NCI-H526 treated with DMSO at 0.1 percent for 48 hours (cell line): ENCODE results near the gene HDAC4.

Experiments
- DNase-seq: peaks from one replicate; lab custom pipeline; 2025; lab: John Stamatoyannopoulos, UW

The HDAC4 gene

DNA sequence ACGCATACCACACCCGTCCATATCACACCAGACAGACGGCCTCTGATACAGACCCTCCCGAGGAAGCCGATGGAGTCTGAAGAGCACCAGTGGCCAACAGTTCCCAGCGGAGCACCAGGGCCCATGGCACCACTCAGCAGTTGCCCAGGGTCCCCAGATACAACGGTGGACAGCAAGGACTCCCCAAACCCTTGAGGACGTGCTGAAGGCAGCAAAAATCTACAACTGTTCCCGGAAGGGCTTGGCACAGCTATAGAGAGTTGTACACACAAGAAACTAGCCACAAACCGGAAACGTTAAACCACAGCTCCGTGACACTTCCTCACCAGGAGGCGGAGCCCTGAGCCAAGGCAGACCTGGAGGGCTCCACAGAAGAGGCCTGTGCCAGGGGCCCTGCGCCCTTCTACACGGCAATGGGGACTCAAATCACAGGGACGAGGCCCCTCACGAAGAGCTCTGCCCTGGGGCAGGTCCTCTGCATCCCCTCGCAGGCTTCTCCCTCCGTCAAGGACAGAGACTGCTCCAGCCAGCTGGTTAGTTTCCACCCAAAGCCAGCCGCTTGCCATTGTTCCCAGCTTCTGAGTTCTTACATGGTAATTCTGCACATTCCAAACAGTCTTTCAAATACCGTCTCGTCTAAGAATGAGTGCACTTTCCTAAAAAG lies 133.4 kb downstream of the HDAC4 start:
- no peak for DNase-seq

DNA sequence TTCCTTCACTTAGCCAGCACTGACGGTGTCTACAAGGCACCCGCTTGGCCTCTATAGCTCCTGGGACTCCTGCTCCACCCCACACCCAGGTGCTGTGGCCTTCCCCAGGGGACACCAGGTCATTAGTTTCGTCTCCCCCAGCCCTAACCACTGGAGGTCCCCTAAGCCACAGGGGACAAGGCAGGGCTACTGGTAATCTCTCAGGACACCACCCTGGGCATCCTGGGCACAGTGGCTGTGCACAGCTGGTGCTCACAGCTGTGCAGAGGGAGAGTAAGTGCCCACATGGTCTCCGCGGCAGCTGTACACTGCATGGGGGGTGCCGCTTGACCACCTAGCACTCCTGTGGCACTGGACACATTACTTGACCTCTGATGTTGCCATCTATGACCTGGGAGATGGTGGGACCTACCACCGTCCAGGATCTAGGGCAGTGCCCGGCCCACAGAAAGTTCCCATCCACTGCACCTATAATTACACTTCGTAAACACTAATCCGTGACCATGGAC lies 134.0 kb downstream of the HDAC4 start:
- DNase-seq, result no peak

DNA sequence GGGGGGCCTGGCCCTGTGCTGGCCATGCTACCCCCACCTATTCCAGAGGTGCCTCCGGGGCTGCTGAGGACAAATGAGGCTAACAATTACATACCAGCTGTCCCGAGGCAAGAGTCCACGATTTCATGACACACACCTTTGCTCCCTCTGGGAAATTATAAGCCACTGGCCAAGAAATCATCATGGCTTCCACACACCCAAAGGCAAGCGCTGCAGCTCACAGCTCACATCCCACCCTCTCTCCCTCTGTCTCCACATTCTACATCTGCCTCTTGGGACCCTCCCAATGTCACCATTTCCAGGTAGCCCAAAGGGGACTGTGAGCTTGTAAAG lies 134.4 kb downstream of the HDAC4 start:
- DNase-seq, result no peak

DNA sequence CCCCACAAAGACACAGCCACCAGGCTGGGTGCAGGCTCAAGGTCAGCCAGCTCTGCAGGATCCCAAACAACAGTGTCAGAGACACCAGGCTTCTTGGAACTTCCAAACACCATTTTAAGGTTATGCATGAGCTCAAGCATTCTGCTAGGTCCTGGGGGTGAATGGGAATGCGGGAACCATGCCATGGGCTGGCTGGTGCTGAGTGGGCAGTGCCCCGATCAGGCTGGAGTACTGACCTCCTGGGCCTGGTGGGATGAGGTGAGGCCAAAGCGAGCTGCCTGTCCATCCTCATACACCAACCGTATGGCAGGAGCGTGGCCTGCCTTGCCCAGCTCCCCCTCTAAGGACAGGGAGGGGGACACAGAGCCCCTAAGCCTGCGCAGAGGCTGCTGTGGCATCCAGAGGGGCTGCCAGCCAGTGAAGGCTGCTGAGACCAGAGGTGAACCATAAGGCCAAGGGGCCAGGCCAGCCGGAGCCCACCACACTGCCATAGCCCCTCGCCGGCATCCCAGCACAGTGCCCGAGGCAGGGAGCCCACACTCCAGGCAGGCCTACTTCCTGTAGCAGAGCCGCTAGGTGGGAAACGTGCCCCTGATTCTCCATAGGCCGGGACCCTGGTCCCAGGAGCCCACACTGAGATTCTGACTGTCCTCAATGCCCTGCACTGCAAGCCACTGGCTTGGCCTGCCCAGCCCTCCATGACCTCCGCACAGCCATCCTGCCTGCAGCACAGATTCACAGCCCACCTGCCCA lies 135.0 kb downstream of the HDAC4 start:
- no peak for DNase-seq

DNA sequence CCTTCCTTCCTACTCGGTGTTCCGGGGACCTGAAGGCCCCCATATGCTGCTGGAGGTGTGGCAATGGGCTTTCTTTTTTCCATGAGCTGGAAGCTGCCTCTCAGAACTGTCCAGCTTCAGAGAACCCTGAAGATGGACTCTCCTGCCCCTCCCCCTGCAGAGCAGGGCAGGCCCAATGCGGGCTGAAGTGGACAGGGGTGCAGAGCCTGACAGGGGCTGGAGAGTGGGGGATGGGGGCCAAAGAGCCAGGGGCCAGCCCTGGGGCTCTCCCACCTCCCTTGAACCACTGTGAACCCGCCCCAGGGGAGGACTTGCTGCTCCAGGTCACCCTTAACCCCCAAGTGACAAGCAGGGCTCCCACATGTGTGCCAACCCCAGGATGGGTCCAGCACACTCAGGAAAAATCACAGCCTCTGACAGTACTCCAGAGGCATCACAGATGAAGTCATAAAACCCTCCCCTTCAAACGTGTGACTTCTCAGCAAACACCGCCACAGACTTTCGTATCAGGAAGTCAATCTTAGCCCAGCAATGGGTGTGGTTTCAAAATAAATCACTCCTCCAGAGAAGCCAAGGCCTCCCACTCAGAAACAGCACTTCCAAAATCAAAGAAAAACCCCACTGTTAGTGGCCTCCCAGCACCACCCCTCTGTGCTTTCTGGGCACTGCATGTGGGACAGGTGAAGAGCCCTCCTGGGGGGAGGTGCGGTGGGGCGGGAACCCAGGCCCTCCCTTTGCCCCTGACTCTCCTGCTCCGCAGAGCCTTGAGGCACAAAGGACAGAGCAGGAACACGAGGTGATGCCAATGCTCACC lies 135.8 kb downstream of the HDAC4 start:
- DNase-seq, result no peak

DNA sequence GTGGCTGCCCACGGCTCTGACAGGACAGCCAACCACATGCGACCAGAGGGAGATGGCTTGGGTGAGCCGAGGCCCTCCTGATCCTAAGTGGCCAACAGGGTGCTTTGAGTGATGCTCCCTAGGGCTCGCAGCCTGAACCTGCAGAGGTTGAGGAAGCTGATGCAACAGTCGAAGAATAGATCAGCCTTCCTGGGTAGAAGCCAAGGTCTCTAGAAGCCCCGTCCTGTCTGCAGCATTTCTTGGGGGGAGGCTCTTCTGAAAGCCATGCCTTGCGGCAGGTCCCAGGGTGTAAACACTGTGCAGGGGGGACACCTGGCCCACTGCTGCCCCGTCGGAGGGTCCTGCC lies 136.4 kb downstream of the HDAC4 start:
- no peak for DNase-seq

DNA sequence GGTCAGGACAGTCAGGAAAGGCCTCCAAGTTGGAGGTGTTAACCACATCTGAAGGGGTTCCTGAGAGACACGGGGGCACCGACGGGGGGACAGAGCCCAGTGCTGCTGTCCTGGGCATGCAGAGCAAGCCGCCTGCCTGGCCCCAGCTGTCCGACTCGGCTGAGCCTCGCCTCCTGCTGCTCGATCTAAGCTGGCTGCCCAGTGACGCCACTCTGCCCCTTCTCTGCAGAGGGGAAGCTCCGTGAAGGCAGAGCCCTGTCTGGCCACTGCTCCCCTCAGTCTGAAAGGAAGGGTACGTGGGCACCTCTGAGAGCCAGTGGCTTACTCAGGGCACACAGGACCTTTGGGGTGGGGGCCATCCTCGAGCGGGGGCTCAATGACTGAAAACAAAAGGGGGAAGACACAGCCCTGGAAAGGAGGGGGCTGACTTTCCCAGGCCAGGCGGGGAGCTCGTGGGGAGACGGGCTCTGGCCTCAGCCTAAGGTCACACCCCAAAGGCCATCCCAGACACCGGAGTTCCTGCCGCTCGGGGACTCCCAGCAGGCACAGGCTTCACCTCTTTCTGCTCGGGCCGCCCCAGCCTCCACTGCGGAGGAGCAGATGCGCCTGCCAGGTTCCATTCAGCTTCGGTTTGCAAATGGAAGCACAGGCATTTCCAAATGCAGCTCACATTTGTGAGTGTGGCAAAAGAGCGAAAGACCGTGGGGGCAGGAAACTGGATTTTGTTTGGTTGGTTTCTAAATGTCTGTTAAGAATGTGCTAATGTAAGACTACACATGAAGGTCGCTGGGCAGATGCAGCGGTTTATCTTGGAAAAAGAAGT lies 136.9 kb downstream of the HDAC4 start:
- DNase-seq, result no peak

DNA sequence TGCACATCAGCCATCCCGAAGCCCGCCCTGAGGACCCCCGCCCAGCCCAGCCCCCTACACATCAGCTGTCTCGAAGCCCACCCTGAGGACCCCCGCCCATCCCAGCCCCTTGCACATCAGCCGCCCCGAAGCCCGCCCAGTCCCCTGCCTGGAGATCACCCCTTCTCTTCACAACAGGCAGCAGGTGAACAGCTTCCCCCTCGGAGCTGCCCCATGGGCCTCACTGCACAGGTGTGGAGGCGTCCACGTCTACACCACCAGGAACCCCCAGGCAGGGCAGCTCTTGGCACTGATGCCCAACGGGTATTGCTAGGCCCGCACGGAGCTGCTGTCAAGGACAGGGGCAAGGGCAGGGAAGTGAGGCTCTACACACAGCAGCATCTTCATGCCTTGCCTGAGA lies 137.6 kb downstream of the HDAC4 start:
- no peak for DNase-seq

DNA sequence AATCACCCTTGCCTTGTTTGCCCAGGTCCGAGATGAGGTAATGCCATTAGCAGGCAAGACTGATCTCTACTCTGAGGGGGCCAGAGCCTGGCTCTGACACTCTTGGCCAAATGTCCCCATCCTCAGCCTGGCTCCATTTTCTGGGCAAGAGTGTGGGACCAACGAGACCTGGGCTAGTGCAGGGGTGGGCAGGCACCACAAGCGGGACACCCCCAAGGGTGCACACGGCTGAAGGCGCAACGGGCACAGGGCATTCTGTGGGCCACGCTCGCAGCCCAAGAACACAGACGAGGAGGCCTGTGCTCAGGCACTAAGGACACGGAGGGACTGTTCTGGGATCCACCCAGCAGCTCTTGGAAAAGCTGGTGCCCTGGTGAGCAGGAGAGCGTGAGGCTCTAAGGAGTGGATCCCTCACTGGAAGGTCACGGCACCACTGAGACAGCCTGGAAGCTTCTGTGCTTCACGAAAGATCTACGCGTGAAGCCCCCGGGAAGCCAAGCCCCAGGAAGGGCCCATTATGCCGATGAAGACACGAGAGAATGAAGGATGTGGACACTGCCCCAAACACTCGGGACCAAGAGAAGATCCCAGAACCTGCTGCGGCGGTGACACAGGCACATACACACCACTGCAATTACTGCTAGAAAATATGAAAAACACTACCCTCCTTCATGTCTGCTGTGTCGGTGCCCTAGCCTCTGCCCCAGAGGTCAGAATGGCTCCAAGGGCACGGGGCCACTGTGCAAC lies 138.2 kb downstream of the HDAC4 start:
- DNase-seq, result no peak

DNA sequence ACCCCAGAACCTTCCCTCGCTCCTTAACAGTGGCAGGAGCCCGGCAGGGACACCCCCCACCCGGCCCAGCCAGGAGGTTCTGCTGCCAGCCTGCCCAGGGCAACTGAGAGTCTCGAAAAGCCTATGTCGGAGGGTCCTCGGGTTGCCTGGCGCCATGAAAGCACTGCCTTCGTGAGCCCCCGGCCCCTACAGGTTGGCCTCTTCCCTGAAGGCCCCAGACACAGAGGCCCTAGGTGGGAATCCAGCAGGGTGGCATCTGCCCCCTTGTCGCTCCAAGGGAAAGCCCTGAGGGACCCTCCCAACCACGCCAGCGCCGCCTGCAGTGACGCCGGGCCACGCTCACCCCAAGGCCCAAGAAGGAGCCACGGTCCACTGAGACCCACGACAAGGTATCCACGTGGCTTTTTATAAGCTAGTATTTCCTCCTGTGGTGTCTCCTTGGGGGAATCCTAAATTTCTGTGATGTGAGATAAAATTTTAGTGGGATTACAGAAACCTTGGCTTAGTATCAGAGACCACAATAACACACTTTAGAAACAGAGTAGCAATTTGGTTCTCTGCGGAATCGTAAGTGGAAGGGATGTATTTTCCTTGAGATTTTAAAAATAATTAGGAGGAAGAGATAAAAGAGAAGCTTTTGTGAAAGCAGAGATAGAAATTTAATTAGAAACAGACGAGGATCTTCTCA lies 138.9 kb downstream of the HDAC4 start:
- DNase-seq, result no peak

DNA sequence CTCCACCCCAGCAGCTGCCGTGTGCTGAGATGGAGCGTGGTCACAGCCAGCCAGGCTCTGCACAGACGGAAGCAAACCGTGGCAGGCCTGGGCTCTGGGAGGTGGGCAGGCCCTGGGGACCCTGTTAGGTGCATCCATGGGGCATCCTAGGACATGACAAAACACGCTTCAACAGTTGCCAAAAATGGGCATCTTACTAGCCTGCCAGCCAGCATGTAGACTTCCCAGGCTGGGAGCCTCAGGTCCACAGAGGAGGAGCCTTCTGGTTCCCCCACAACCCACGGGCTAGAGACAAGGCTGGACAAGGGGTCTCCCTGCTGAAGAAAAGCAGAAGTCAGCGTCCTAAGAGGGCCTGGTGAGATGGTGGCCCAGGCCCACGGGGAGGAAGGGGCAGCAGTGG lies 139.5 kb downstream of the HDAC4 start:
- DNase-seq, result no peak

DNA sequence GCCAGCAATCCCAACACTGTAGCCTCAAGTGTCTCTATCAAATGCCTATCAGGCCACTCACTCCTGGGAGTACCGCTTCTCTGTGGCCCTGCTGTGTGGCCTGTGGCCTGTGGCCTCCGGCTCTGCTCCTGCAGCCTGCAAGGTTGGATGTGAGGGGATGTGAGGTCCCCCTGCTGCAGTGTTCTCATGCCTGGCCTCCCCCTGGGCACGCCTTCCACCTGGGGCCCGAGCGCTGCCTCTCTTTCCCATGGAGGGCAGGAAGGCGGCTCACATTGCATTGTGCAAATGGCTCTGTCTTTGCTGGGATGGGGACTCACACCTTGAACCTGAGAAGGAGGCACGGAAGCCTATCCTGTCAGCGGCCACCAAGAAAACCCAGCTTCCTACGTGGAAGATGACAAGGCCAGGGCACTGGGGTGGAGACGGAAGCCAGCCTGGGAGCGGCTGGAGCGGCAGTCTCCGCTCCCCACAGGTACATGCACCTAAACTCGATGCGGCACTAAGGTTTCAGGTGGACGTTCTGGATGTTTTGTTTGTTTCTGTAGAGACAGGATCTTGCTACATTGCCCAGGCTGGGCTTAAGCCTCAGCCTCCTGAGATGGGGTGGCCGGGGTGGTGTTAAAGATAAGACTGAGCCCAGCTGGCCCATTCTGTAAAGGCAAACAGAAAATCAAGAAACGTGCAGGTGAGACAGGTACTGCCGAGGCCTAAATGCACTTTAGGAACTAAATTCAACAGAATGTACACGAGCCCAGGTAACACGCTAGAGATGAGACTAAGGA lies 140.1 kb downstream of the HDAC4 start:
- no peak for DNase-seq

DNA sequence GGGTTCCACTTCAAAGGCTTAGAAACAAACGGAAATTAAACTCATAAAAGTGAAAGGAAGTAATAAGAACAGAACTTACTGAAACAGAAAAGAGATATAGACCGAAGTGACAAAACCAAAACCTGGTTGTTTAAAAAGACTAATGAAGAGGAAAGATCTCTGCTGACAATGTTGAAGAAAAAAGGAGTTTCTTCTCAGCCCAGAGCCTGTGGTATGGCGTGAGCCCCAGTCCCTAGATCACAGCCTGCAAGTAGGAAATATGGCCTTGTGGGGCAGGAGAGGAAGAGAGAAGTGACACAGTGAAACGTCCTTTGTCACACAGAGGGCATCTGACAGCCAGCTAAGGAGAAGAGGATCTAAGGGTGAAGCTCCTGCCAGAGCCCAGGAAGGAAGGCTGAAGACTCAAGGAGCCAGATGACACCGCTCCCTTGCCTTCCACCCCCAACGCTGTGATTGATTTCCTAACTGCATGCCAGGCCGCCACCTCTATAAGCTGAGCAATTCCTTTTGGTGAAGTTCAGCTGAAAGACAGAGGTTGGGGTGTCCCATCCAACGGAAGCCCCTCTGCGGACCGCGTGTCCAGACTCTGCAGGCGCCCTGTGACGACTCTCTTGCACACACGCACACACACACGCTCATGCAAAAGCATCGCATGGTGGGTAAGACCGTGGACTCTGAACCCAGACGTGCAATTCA lies 141.1 kb downstream of the HDAC4 start:
- DNase-seq, result no peak

DNA sequence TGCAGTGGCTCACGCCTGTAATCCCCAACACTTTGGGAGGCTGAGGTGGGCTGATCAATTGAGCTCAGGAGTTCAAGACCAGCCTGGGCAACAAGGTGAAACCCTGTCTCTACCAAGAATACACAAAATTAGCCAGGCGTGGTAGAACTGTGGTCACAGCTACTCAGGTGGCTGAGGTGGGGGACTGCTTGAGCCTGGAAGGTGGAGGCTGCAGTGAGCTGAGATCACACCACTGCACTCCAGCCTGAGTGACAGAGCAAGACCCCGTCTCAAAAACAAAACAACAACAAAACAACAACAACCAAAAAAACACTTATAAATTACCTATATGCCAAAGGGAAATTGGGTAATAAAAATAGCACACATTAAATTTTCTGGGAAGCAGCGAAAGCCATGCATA lies 141.6 kb downstream of the HDAC4 start:
- no peak for DNase-seq

DNA sequence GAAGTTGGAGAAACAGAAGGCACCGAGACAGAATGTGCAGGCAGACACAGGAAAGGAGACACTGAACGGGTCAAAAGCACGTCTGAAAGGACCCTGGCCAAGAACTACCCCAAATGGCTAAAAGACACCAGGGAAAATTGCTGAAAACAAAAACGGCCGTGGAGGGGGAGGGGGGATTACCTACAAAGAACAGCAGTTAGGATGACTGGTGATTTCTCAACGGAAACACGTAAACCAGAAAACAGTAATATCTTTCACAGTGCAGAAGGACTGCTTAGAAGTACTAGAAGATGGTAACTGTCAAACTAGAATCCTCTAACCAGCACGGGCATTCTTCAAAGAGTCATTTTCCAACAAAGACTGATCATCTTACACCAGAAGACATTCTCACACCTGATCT lies 142.6 kb downstream of the HDAC4 start:
- no peak for DNase-seq

DNA sequence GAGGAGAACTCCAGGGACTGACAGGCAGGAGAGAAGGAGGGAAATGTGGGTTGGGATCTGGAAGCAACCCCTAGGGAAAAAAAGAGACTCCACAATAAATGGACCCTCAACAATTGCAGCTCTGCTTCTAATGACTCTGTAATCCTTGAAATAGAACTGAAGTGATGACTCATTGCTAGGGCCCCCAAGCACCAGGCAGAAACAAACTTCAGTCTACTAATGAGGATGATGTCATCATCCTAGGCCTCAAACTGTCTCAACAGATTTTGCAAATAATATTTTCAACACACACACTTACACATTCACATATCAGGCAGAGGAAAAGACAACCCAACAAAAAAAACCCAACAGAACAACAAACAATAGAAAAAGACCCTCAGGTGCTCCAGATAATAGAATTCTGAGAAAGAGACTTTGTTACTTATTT lies 143.3 kb downstream of the HDAC4 start:
- DNase-seq, result no peak

DNA sequence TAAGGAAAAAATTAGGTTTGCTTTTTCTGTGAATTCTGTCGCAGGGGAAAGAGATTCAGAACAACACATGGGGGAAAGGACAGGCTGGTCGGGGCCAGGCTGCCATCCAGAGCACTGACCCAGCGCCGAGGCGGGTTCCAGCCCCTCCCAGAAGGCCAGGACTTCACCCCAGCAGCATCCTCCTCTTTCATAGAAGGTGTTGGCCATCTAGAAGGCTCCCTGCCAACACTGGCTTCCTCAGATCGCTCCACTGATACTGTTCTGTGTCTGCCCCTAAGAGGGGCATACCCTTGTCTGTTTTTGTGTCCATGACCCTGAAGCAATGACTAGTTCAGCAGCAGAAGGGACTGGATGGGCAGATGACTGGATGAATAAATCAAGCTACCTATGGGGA lies 144.5 kb downstream of the HDAC4 start:
- no peak for DNase-seq

DNA sequence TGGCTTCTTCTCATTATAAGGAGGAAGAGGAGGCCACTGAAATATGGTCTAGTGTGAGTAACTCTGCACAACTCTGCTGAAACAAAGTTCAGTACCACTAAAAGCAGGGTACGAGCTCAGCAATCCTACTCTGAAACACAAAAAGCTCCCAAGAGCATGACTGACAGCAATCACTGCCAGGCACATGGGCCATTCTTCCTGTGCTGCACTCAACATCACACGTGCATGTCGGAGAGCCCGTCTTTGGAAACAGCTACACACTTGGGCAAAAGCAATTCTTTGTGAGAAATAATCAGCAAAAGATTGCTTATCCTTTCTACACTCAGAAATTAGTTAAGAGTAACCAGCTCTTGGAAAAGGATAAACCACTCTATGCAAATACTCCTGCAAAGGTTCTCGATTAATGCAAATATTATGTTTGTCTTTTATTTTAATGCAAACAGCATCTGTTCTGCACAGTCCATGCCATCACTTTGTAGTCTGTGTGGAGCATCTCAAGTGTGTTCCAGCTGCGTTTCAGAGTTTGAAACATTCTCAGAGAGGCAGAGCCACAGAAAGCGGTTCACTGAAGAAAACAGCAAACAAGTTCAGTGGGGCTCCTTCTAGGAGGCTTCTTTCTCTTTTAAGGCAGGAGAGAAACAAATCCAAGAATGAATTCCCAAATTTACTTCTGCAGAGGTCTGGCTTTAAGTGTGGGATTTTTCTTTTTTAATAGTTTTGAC lies 145.0 kb downstream of the HDAC4 start:
- DNase-seq, result peak; percentile 95

DNA sequence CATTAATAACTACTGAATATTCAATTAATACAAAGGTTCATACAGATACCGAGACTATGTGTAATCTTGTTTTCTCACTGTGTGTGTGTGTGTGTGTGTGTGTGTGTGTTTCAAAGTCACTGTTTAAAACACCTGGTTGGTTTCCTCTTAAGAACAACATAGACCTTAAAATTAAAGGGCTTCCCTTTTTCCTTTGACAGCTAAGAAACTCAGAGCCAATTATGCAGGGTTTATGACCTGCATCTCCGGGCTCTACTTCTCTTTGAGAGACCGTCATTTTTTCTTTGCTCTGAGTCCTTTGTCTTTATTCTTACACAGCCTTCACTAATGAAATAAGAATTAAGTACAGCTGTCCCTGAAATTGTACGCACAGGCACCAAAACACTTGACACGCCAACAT lies 145.6 kb downstream of the HDAC4 start:
- no peak for DNase-seq
